GM19455 (cell line): ENCODE results near the gene RIN3.
A peak's percentile ranks its signal among the peaks of the same experiment; 100 is the strongest.

ENCODE experiments used
- ATAC-seq: cut with Tn5 transposase; IDR thresholded peaks from one replicate; pipeline ENCODE4 v1.9.1; 2021; ENCODE audit not compliant: unreplicated experiment

Gene RIN3, protein sequence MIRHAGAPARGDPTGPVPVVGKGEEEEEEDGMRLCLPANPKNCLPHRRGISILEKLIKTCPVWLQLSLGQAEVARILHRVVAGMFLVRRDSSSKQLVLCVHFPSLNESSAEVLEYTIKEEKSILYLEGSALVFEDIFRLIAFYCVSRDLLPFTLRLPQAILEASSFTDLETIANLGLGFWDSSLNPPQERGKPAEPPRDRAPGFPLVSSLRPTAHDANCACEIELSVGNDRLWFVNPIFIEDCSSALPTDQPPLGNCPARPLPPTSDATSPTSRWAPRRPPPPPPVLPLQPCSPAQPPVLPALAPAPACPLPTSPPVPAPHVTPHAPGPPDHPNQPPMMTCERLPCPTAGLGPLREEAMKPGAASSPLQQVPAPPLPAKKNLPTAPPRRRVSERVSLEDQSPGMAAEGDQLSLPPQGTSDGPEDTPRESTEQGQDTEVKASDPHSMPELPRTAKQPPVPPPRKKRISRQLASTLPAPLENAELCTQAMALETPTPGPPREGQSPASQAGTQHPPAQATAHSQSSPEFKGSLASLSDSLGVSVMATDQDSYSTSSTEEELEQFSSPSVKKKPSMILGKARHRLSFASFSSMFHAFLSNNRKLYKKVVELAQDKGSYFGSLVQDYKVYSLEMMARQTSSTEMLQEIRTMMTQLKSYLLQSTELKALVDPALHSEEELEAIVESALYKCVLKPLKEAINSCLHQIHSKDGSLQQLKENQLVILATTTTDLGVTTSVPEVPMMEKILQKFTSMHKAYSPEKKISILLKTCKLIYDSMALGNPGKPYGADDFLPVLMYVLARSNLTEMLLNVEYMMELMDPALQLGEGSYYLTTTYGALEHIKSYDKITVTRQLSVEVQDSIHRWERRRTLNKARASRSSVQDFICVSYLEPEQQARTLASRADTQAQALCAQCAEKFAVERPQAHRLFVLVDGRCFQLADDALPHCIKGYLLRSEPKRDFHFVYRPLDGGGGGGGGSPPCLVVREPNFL

DNA sequence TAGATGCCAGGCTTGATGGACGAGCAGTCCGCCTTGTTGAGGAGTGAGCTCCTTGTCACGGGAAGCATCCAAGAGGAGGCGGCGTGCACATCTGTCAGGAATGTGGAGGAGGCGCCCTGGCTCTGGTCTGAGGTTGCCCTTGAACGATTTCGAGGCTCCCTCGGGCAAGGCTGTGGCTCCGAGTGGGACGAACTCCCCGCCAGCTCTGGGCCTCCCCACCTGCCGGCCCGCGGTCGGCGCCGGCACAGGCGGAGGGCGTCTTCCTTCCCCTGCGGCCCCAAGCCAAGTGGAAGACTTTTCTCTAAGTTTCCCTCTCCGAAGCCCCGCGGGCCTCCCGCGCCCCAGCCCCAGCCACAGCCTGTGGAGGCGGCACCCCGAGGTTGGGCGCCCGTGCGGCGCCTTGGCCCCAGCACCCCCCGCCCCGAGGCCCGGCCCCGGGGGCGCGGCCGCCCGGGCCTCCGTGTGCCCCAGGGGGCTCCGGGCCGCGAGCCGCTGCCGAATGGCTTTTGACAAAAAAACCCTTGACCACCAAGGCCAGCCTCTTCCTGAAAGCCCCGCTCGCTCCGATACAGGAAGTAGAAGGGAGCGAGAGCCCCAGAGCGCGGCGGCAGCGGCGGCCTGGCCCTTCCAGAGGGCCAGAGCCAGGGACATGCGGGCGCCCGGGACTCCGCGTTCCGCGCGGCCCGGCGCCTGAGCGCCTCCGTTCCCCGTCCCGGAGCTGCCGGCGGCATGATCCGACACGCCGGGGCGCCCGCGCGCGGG is at the start of gene RIN3:
RIN3 (plus strand) TSS at position 578 of the 762 bp plus-strand sequence; CDS start at position 730, 152 bp downstream.
- ATAC-seq, result peak; percentile 79

DNA sequence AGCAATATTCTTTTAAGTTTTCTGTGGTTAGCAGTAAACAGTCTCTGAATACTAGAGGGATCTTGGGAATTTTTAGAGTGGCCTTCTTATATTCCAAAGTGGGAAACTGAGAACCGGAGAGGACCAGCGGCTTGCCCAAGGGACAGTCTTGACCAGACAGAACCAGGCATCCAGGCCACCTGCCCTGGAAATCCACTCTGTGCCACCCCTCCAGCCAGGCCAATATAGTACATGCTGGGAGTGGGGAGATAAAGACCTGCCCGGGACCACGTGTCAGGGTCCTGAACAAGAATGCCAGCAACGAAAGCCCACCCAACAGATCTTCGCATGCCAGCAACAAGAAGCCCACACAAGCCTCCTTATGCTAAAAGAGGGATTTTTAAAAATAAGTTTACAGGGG is 49.4 kb upstream of the RIN3 start:
- no peak for ATAC-seq

DNA sequence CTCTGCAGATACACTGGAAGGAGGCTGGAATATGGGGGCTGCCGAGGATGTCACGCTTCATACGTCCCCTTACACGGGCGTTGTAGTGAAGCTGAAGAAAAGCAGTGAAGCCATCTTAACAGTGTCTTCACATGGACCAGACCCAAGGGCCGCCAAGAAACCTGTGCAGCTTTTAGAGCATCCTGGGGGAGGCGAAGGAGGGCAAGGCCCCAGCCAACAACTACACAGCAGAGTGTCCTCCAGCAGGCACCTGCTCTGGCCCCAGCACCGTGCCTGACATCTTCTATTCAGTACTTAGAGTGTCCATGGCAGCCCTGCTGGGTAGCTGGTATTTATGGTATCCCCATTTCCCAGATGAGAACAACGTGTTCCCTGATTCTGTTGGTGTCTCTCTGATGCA is 48.9 kb upstream of the RIN3 start:
- no peak for ATAC-seq

DNA sequence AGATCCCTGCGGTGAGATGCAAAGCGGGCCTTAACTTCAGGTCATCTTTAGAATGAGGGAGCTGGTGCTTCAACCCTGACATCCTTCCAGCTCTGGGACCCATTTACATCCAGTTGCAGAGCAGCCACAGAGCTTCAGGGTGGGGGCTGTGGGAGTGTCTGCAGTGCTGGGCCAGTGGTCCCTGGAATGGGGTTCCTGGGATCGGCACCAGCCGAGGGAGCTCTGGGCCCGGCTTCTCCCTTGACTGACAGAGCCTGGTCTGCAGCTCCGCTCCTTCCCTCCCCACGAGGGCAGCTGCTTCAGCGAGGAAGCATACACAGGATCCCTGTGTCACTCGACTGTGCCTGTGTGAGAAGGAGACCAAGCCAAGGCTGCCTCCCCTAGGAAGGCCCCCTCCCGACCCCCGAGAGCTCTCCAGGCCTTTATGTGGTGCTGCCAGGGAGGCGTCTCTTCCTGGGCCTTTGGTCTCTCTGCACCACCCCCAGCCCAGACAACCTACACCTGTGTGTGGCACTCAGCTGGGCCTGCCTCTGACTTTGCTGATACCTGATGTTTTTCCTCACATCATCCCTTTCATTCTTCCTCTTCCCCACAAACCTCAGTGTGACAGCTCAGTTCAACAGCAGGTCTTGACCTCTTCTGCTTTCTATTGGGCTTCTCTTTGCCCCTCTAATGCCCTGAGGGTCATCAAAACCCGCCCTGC is 48.1 kb upstream of the RIN3 start:
- no peak for ATAC-seq

DNA sequence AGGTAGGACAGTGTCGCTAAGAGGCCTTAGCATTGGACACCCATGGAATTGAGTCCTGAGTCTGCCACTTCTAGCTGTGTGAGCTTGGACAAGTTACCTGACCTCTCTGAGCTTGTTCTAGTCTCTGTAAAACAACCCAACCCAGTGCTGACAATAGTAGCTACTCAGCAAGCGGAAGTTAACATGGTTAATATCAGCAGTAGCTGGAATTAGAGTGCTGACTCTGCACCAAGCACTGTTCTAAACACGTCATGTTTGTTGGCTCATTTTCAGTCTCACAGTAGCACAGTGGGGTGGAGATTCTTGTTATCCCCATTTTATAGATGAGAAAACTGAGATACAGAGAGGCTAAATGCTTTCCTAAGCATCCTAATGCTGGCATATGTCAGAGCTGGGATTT is 47.5 kb upstream of the RIN3 start:
- no peak for ATAC-seq

DNA sequence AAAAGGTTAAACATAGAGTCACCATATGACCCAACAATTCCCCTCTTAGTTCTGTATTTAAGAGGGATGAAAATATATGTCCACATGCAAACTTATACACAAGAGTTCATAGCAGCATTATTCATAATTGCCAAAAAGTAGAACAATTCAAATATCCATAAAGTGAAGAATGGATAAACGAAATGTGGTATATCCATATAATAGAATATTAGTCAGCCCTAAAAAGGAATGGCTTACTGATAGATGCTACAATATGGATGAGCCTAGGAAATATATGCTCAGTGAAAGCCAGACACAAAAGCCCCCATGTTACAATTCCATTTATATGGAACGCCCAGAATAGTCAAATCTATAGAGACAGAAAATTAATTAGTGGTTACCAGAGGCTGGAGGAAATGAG is 44.1 kb upstream of the RIN3 start:
- no peak for ATAC-seq

DNA sequence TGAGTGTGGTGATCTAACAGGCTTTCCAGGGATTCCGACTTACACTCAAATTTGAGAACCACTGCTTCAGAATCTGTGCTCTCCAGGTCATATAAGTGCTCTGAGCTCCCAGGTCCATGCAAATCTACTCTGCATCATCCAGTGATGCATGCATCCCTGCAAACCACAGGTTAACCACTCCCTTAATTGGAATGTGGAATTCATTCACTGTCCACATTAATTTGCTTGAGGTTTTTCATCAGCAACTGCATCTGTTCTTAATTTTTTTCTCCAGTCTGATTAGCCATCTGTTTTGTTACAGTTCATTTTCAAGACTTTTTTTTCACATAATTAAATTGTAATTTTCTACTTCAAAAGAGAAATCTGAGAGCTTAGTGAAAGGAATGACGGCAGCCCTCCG is 43.4 kb upstream of the RIN3 start:
- no peak for ATAC-seq

DNA sequence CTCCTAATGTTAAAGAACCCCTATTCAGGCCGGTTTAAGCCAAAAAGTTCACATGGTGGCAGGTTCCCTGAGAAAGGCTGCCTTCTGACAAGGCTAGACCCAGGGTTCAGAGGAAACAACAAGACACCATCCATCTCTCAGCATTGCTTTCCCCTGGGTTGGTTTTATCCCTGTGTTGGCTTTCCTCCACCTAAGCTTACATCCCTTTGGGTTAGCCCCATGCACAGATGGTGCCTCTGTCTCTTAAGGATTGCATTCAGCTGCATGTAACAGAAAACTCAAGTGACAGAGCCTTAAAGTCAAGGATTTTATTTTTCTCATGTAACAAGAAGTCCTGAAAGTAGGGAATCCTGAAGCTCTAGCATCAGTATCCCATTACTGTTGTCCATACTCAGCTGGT is 42.8 kb upstream of the RIN3 start:
- no peak for ATAC-seq

DNA sequence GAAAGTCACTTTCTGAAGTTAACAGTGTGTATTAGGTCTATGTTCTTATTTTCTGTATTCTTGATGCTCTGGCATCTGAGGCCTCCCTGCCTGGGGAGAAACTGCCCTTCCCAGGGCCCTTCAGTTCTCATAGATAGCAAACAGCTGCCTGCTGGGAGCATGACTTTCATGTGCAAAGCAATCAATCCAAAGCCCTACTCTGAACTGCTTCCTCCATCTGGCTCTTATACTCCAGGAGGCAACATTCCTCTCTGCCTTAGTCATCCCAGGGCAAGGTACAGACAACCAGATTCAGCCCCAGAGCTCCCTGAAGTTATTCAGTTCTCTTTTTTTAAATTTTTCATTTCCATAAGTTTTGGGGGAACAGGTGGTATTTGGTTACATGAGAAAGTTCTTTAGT is 41.7 kb upstream of the RIN3 start:
- no peak for ATAC-seq

DNA sequence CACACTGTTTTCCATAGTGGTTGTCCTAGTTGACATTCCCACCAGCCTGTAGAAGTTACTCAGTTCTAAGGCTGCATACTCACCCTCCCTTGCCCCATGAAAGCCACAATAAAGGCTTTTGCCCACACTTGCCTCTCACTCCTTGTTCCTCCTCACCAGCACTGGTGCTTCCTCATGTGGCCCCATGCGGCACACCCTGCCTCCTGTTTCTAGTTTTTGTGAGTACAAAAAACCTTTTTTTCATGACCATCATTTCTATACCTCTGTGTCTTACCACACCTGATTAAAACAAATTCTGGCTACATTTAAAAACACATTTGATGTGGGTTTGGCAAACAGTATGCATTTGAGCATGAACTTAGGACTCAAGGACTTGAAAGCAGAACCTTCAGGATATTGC is 40.7 kb upstream of the RIN3 start:
- ATAC-seq, result no peak

DNA sequence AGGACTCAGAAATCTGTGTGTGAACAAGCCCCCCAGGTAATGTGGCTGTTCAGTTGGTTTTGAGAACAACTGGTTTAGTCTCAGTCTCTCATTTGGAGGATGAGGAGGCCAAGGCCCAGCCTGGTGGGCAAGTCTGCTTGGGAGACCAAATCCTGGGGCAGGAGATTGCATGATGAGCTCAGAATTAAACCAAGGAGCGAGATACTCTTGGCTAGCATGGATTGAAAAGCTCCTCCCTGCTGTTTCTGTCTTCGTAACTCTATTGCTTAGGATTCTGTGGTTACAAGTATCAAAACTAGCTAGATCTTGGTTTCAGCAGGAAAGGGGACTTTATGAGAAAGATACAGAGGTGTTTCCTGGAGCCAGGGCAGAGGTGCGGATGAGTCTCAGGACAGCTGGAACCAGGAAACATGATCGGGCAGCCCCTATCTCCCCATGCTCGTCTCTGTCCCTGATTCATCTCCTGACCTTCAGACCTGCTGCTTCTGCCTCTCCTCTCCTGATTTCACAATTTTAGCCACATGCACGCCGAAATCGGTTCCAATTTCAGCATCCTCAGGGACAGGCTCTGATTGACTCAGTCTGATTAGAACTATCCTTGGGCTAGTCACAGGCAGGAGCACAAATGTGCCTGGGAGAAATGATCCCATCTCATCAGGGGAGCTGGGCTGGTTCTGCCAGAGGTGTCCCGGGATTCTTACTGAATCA is 40.2 kb upstream of the RIN3 start:
- ATAC-seq, result no peak

DNA sequence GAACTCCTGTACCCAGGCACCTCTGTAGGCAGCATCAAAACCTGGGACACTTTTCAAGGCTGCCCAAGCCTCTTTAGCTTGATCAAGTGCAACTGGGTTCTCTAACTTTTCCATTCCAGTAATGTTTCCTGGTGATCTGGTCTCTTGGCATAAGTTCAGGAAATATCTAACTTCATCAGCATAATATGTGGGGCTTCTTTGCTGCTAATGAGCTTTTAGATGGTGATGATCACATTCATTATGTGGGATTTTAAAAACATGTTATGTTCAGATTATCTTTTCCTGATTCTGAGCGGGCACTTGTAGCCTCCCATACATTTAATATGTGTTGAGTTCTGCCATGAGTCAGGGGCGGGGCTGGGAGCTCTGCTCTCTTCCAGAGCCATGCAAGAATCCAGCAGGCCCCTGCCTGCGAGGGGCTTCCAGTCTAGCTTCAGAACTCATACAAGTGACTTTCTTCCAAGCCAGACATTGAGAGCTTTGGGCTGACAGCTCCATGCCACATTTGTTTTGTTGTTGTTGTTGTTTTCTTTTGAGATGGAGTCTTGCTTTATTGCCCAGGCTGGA is 39.5 kb upstream of the RIN3 start:
- no peak for ATAC-seq

DNA sequence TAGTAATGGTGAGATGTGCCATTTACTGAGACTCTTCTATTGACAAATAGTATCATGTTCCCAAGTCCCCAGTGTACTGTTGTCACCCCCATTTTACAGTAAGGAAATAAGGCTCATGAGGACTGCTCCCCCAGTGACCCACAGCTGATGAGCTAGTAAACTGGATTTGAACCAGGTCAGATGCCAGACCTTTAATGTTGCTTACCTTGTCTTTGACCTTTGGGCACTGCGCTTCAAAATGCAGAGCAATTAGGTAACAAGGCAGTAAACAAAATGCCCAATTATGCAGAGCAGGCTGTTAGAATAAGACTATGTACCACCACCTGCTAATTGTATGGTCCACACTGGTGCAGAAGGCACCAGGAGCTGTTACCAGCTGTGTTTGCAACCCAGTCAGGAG is 38.5 kb upstream of the RIN3 start:
- no peak for ATAC-seq

DNA sequence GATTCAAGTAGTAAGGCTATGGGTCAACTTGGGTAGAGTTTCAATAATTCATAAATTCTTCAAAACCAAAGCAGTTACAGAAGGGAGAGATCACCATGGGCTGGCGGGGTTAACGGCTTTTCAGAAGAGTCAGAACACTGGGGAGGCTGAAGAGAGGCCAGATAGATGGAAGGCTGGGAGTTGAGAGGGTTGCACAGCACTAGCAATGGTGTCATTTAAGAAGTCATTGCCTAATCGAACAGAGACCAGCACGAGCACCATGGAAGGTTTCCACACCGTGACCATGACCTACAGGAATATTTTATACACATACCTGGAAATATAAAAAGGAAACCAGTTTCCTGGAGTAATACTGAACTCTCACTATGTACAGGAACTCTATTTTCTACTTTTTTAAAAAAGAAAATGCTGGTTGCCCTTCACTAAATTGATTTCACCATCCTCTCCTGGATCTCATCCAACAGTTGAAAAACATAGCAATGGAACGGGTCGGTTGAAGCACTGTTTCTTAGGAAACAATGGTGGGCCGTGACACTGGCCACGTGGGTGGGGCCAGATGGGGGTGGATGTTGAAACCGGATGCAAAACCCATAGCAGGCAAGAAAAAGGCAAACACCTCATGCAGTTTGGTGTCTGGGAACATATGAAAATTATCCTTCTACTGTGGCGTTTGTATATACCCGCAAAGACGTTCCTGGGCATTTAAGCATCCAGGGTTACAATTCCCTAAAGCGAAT is 38.0 kb upstream of the RIN3 start:
- ATAC-seq, result no peak

DNA sequence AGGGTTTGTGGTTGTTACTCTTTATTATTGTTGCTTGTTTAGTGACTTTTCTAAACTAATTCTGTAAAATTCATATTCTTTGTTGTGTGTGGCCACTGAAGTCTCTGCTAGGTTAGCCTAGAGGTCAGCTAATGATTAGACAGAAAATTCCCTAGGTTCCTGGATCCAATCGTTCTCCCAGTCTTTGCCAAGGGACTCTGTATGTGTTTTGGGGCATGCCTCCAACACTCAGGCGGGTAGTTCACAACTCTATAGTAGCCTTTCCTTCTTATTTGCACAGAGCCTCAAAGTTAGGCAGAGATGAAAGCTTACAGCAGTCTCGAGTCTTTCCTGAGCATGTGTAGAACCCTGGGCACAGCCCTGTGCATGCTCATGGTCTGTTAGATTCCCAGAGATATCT is 32.7 kb upstream of the RIN3 start:
- no peak for ATAC-seq

DNA sequence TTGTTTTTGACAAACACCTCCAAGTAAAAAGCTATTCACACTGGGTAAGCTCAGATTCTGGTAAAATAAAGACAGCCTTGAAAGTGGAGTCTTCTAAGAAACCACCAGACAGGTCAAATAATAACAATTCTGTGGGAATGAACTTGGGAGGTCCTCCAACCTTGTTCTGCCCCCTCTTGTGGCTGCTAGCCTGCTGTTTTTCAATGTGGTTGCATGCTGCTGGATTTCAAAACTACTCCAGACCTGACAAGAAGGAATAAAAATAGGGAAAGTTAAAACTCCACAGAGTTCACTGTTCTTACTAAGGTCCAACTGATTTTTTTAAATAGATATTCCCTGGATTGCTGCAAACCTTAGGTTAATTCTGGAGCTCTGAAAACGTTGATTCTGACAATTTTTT is 32.2 kb upstream of the RIN3 start:
- no peak for ATAC-seq

DNA sequence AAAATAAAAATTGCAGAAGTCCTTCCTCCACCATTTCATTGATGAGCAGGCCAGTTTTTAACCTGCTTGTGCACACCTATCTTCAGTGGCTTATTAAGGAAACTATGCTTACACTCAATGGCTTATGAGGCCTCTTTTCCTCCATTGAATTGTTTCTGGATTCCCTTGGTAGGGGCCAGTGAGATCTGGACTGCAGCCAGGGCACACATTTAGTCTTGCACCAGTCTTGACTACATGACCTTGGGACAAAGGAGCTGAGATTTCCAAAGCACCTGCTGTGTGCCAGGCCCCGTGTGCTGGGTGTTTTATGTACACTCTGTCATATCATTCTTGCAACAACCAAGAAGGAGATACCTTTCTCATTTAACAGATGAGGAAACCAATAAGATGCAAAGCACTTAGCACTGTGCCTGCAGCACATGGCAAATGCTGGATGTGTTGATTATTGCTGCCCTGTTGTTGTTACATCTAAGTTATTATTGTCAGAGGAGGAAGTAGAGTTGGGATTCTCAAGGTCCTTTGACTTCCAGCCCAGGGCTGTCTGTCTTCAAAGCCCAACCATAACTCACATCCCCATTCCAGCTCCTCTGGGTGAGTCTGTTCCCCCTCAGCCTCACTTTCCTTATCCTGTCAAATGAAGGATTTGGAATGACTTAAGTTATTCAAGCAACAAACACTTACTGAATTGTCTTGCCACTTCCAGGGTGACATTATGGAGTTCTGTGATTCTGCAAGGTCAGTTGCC is 31.6 kb upstream of the RIN3 start:
- no peak for ATAC-seq

DNA sequence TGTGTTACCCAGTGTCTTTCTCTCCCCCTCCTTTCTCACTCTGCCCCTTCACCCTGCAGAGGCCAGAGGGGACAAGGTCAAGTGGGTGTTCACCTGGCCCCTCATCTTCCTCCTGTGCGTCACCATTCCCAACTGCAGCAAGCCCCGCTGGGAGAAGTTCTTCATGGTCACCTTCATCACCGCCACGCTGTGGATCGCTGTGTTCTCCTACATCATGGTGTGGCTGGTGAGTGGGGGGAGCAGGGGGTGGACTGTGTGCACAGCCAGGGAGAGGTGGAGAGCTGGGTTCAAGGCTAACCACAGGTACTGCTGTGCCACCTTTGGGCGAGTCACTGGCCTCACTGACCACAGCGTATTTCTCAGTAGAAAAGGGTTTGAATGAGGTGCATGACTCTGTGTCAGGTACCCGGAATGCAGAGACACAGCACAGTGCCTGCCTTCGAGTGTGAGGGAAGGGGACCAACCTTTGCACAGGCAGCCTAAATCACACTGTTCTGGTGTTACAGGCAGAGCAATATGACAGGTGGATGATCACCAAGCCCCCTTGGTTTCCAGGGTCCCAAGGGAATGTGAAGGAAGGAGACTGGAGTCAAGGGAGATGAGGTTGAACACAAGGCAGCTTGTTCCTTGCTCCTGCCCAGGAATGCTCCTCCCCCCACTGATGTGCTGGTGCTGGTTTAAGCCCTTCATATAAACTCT is 30.8 kb upstream of the RIN3 start:
- ATAC-seq, result no peak
